Retinal pigment epithelial cell (primary cell): ENCODE data around the gene SAG.
"Not testable (repeated sequence)": the region's sequence is repeated elsewhere in the genome, so short reads cannot be mapped to it uniquely, and the experiment has no call there.

ENCODE experiments used
- DNase-seq: peaks from one replicate; pipeline ENCODE4 v3.0.0-alpha.2; 2010; ENCODE audit warnings: low read depth
- H3K4me3 ChIP-seq: 2 replicates; pipeline ENCODE4 v1.5.1; 2011; ENCODE audit warnings: mild to moderate bottlenecking, low read length, control low read depth, moderate library complexity
- CTCF ChIP-seq: conservative IDR thresholded peaks from 2 replicates; pipeline ENCODE4 v1.5.1; 2011; ENCODE audit warnings: low read depth, low read length, control low read depth, inconsistent platforms

SAG gene

GRCh38 chr2:233326500-233326899 lies 18.9 kb downstream of the SAG start:
- TF ChIP-seq CTCF, result no peak
- no peak overlapping the region for H3K4me3 ChIP-seq
- no peak for DNase-seq

- TF ChIP-seq CTCF, result no peak
Measured at GRCh38 chr2:233328922-233329321, 21.3 kb downstream of the SAG start.

GRCh38 chr2:233329489-233330135 lies 22.0 kb downstream of the SAG start:
- DNase-seq, result no peak
- TF ChIP-seq CTCF, result no peak
- H3K4me3 ChIP-seq, result no peak overlapping the region

More at GRCh38 chr2:233328922-233329321, 21.3 kb downstream of the SAG start:
- no peak overlapping the region for H3K4me3 ChIP-seq
- DNase-seq, result no peak

- no peak for DNase-seq
- no peak overlapping the region for H3K4me3 ChIP-seq
- TF ChIP-seq CTCF, result no peak
Measured at GRCh38 chr2:233331536-233331935, 23.9 kb downstream of the SAG start.

- TF ChIP-seq CTCF, result no peak
- no peak overlapping the region for H3K4me3 ChIP-seq
- no peak for DNase-seq
Measured at GRCh38 chr2:233332125-233332524, 24.5 kb downstream of the SAG start.

GRCh38 chr2:233334915-233335314 lies 27.3 kb downstream of the SAG start:
- DNase-seq, result no peak
- no peak overlapping the region for H3K4me3 ChIP-seq
- TF ChIP-seq CTCF, result no peak

GRCh38 chr2:233336091-233336490 lies 28.5 kb downstream of the SAG start:
- not testable (repeated sequence) for DNase-seq, H3K4me3 ChIP-seq

- H3K4me3 ChIP-seq, result no peak overlapping the region
- DNase-seq, result no peak
- no peak for TF ChIP-seq CTCF
Measured at GRCh38 chr2:233336541-233336940, 28.9 kb downstream of the SAG start.
